Measurements from ENCODE around the gene ADAMTS8.

GRCh38 chr11:130411223-130411622, 17.2 kb downstream of the ADAMTS8 start:
- TF ChIP-seq ZBTB7A (IDR thresholded peaks at IDR 0.05; ENCODE audit: low read depth) = no peak
- TF ChIP-seq MAX (IDR thresholded peaks at IDR 0.05) = no peak
- TF ChIP-seq FOXM1 (IDR thresholded peaks at IDR 0.05; ENCODE audit: borderline replicate concordance, low read depth) = no peak
- TF ChIP-seq USF1 (IDR thresholded peaks at IDR 0.05) = no peak
- TF ChIP-seq TAF1 (IDR thresholded peaks at IDR 0.05; ENCODE audit: low read depth) = no peak
- TF ChIP-seq EGR1 (IDR thresholded peaks at IDR 0.05) = no peak
- TF ChIP-seq CEBPB (IDR thresholded peaks at IDR 0.05) = no peak
- no peak for TF ChIP-seq TEAD4 (IDR thresholded peaks at IDR 0.05)

All from Ishikawa (cell line).